HG02970 (cell line): ENCODE data around the gene ZNF771.
"Not testable (repeated sequence)": the region's sequence is repeated elsewhere in the genome, so short reads cannot be mapped to it uniquely, and the experiment has no call there.

ENCODE experiments used
- ATAC-seq: cut with Tn5 transposase; IDR thresholded peaks from one replicate; pipeline ENCODE4 v1.9.1; 2021; ENCODE audit warnings: mild to moderate bottlenecking, moderate library complexity, moderate number of reproducible peaks; ENCODE audit not compliant: unreplicated experiment, low FRiP score

Gene ZNF771

GRCh38 chr16:30458561-30459394 is 51.4 kb downstream of the ZNF771 start:
- peak; percentile 50 for ATAC-seq

- peak; percentile 19 for ATAC-seq
Measured at GRCh38 chr16:30459456-30459855, 52.0 kb downstream of the ZNF771 start.

- not testable (repeated sequence) for ATAC-seq
Measured at GRCh38 chr16:30461426-30461825, 54.0 kb downstream of the ZNF771 start.

GRCh38 chr16:30464078-30464477 is 56.7 kb downstream of the ZNF771 start:
- ATAC-seq, result no peak
